Measurements from ENCODE around the gene UBXN7.
"Not testable (repeated sequence)": the region's sequence is repeated elsewhere in the genome, so short reads cannot be mapped to it uniquely, and the experiment has no call there.

Gene UBXN7

GRCh38 chr3:196423044-196423781 is 9.0 kb downstream of the UBXN7 start:
- H3K4me3 ChIP-seq, result no peak overlapping the region
- peak overlapping the region in 1 of 21 experiments; percentile 49 for H3K27ac ChIP-seq

GRCh38 chr3:196421668-196422067 is 10.6 kb downstream of the UBXN7 start:
- not testable (repeated sequence) for H3K27ac ChIP-seq, H3K4me3 ChIP-seq

GRCh38 chr3:196419386-196419785 is 12.8 kb downstream of the UBXN7 start:
- Histone ChIP-seq H3K27ac (no peak overlapping the region), H3K4me3 (no peak overlapping the region)

GRCh38 chr3:196418601-196419000 is 13.6 kb downstream of the UBXN7 start:
- Histone ChIP-seq H3K4me3 (no peak overlapping the region), H3K27ac (no peak overlapping the region)

- Histone ChIP-seq H3K27ac (no peak overlapping the region), H3K4me3 (no peak overlapping the region)
These were observed 17.8 kb downstream of the UBXN7 start for GRCh38 chr3:196414469-196414868.

GRCh38 chr3:196412704-196413103 is 19.5 kb downstream of the UBXN7 start:
- no peak overlapping the region for H3K27ac ChIP-seq
- no peak overlapping the region for H3K4me3 ChIP-seq

DNA sequence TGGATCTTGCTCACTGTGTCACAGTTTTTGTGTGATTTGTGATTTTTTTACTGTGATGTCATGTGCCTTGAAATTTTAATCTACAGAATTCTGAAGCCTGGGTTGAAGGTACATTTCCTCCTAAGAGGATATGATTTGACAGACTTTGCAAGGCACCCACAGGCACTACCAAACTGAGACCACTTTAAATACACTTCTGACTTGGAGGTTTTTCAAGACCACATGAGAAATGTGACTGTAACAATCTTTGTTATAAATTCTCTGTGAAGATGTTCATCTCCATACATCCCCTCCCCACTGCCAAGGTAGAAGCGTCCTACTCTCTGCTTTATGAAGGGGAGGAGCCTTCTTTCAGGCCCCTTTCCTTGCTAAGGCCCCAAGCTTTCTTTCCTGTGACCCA is 22.8 kb downstream of the UBXN7 start:
- no peak overlapping the region for H3K4me3 ChIP-seq

DNA sequence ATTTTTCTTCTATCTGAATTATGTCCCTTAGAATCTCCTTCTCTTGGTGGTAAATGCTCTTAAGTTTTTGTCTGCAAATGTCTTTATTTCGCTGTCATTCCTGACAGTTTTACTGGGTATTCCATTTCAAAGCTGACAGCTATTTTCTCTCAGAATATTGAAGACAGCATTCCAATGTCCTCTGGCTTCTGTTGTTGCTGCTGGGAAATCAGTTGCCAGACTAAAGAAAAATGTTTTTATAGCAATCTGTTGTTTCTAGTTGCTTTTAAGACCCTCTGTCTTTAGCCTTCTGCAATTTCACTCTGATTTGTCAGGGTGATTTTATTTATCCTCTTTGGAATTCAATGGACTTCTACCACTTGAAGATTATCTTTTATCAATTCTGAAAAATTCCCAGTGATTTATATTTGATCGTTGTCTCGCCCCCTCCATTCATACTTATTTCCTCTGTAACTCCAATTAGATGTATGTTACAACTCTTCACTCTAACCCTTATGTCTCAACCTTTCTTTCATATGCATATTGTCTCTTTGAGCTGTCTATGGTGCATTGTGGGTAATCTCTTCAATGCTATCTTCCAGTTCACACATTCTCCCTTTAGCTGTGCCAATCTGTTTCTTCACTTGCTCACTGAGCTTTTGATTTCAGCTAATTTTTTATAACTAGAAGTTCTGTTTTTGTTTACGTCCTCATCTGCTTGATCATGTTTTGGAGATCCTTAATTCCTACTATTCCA is 23.5 kb downstream of the UBXN7 start:
- H3K4me3 ChIP-seq, result no peak overlapping the region
- no peak overlapping the region for H3K27ac ChIP-seq

More for the DNA sequence above, 22.8 kb downstream of the UBXN7 start:
- H3K27ac ChIP-seq, result no peak overlapping the region

GRCh38 chr3:196406811-196407470 is 25.3 kb downstream of the UBXN7 start:
- H3K27ac ChIP-seq, result no peak overlapping the region
- no peak overlapping the region for H3K4me3 ChIP-seq

GRCh38 chr3:196400331-196400730 is 31.9 kb downstream of the UBXN7 start:
- H3K27ac ChIP-seq, result no peak overlapping the region

GRCh38 chr3:196399485-196399945 is 32.7 kb downstream of the UBXN7 start:
- Histone ChIP-seq H3K27ac (no peak overlapping the region), H3K4me3 (no peak overlapping the region)

More at GRCh38 chr3:196400331-196400730, 31.9 kb downstream of the UBXN7 start:
- H3K4me3 ChIP-seq, result no peak overlapping the region

DNA sequence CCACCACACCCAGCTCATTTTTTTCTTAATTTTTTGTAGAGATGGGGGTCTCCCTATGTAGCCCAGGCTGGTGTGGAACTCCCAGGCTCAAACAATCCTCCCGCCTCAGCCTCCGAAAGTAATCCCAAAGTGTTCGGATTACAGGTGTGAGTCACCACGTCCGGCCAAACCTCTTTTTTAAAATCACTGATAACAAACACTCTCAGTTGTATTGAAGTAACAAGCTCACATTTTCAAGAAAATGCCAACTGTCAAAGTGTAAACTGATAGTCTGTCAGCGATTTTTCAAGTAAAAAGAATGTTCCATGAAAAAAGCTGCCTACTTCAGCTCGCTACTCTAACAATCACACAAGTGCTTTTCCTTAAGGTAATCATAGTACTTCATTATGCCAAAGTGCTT is 33.4 kb downstream of the UBXN7 start:
- no peak overlapping the region for H3K27ac ChIP-seq
- H3K4me3 ChIP-seq, result no peak overlapping the region

DNA sequence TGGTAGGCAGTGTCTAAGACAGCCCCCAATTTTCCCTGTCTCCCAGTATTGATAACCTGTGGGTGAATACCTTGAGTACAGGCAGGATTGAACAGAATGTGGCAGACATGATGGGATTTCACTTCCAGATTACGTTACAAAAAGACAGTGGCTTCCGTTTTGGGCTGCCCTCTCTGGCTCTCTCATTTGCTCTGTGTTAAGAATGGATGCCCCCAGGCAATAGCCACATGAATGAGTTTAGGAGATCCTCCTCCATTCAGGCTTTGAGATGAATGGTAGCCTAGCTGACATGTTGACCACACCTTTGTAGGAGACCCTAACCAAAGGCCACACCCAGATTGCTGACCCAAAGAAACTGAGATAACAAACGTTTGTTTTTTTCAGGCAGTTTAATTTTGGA is 34.3 kb downstream of the UBXN7 start:
- Histone ChIP-seq H3K27ac (no peak overlapping the region), H3K4me3 (no peak overlapping the region)

DNA sequence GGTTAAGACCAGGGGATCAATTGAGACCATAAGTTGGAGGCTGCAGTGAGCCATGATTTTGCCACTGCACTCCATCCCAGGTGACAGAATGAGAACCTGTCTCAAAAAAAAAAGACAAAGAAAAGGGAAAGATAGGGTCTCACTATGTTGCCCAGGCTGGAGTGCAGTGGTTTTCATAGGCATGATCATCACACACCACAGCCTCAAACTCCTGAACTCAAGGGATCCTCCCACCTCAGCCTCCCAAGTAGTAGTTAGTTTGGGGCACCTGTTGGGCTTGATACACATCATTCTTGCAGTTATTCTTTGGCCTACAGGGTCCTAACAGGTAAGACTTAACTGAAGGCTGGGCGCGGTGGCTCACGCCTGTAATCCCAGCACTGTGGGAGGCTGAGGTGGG is 42.1 kb downstream of the UBXN7 start:
- Histone ChIP-seq H3K4me3 (no peak overlapping the region), H3K27ac (no peak overlapping the region)

- H3K27ac ChIP-seq, result no peak overlapping the region
- no peak overlapping the region for H3K4me3 ChIP-seq
These were observed 43.3 kb downstream of the UBXN7 start for GRCh38 chr3:196388956-196389355.

DNA sequence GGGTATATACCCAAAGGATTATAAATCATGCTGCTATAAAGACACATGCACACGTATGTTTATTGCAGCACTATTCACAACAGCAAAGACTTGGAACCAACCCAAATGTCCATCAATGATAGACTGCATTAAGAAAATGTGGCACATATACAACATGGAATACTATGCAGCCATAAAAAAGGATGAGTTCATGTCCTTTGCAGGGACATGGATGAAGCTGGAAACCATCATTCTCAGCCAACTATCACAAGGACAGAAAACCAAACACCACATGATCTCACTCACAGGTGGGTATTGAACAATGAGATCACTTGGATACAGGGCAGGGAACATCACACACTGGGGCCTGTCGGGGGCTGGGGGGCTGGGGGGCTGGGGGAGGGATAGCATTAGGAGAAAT is 44.3 kb downstream of the UBXN7 start:
- not testable (repeated sequence) for H3K4me3 ChIP-seq, H3K27ac ChIP-seq

DNA sequence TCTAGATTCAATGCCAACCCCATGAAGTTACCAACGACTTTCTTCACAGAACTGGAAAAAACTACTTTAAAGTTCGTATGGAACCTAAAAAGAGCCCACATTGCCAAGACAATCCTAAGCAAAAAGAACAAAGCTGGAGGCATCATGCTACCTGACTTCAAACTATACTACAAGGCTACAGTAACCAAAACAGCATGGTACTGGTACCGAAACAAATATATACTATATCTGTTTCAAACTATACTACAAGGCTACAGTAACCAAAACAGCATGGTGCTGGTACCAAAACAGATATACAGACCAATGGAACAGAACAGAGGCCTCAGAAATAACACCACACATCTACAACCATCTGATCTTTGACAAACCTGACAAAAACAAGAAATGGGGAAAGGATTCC is 45.4 kb downstream of the UBXN7 start:
- not testable (repeated sequence) for H3K4me3 ChIP-seq, H3K27ac ChIP-seq

DNA sequence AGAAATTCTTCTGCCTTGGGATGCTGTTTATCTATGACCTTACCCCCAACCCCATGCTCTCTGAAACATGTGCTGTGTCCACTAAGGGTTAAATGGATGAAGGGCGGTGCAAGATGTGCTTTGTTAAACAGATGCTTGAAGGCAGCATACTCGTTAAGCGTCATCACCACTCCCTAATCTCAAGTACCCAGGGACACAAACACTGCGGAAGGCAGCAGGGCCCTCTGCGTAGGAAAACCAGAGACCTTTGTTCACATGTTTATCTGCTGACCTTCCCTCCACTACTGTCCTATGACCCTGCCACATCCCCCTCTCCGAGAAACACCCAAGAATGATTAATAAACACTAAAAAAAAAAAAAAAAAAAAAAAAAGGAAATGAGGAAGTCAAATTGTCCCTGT is 46.2 kb downstream of the UBXN7 start:
- H3K27ac ChIP-seq, H3K4me3 ChIP-seq: not testable (repeated sequence)

- H3K27ac ChIP-seq, H3K4me3 ChIP-seq: not testable (repeated sequence)
These were observed 46.8 kb downstream of the UBXN7 start for GRCh38 chr3:196385446-196385845.

DNA sequence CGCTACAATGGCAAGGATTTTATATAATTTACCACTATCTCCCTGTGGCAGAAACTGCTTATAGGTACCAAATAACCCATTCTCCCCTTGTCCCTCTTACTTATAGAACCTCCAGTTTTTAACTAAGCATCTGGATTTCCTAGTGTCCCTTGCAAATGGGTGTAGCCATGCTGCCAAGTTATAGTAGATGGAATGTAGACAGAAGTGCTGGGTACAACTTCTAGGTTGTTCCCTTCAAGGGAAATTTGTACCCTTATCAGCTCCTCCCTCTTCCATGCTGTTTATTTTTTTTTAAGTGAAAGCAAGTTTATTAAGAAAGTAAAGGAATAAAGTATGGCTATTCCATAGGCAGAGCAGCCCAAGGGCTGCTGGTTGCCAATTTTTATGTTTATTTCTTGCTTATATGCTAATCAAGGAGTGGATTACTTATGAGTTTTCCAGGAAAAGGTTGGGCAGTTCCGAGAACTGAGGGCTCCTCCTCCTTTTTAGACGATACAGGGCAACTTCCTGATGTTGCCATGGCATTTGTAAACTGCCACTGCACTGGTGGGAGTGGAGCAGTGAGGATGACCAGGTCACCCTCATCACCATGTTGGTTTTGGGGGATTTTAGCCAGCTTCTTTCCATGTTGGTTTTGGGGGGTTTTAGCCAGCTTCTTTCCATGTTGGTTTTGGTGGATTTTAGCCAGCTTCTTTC is 53.9 kb downstream of the UBXN7 start:
- Histone ChIP-seq H3K27ac (no peak overlapping the region), H3K4me3 (no peak overlapping the region)

Measured in skin epidermis (tissue), 12 donors.